22Rv1 (cell line): ENCODE results near the gene CD69.

Experiments
- H3K27ac ChIP-seq: fragments of 450-650 bp; 2 replicates; pipeline ENCODE4 v1.5.1; 2017
- CTCF ChIP-seq: fragments of 450-650 bp; IDR thresholded peaks from 2 replicates; pipeline ENCODE4 v1.5.1; 2017; ENCODE audit warnings: mild to moderate bottlenecking
- ZFX ChIP-seq: fragments of 450-650 bp; IDR thresholded peaks from 2 replicates; pipeline ENCODE4 v1.6.1; 2017; ENCODE audit warnings: antibody characterized with exemption, borderline replicate concordance

CD69 gene

GRCh38 chr12:9781360-9781759 is 20.7 kb upstream of the CD69 start:
- H3K27ac ChIP-seq: no peak overlapping the region
- TF ChIP-seq ZFX: no peak
- no peak for TF ChIP-seq CTCF

GRCh38 chr12:9779209-9779608 is 18.5 kb upstream of the CD69 start:
- H3K27ac ChIP-seq: no peak overlapping the region
- no peak for TF ChIP-seq CTCF
- no peak for TF ChIP-seq ZFX

- TF ChIP-seq CTCF (no peak), ZFX (no peak)
- H3K27ac ChIP-seq: no peak overlapping the region
Measured at GRCh38 chr12:9776781-9777180, 16.1 kb upstream of the CD69 start.

- no peak for TF ChIP-seq ZFX
- no peak for TF ChIP-seq CTCF
- H3K27ac ChIP-seq: no peak overlapping the region
Measured at GRCh38 chr12:9773216-9773877, 12.6 kb upstream of the CD69 start.

- no peak for TF ChIP-seq CTCF
- TF ChIP-seq ZFX: no peak
- H3K27ac ChIP-seq: no peak overlapping the region
Measured at GRCh38 chr12:9763025-9763424, 2.3 kb upstream of the CD69 start.

GRCh38 chr12:9762369-9762768 is 1.7 kb upstream of the CD69 start:
- TF ChIP-seq ZFX (no peak), CTCF (no peak)

GRCh38 chr12:9761419-9761781 is 699 bp upstream of the CD69 start:
- TF ChIP-seq ZFX (no peak), CTCF (no peak)
- no peak overlapping the region for H3K27ac ChIP-seq

More at GRCh38 chr12:9762369-9762768, 1.7 kb upstream of the CD69 start:
- no peak overlapping the region for H3K27ac ChIP-seq
